NOMO-1 (cell line): ENCODE measurements around the gene RNF5.
"Not testable (repeated sequence)": the region's sequence is repeated elsewhere in the genome, so short reads cannot be mapped to it uniquely, and the experiment has no call there.

Source experiments
- DNase-seq, 2 experiments: peaks; one replicate each; lab custom pipeline; 2025; ENCODE audit not compliant: unreplicated experiment in 2 of 2; lab: John Stamatoyannopoulos, UW

RNF5 gene

GRCh38 chr6:32177788-32178546, at the start of gene RNF5:
RNF5 (plus strand) TSS chr6:32178405; CDS start chr6:32178512, 107 bp downstream.
- peak; percentile 99 to 100 for DNase-seq

GRCh38 chr6:32128751-32129296, 49.4 kb upstream of the RNF5 start:
- DNase-seq = no peak

- no peak for DNase-seq
These were observed 48.7 kb upstream of the RNF5 start for GRCh38 chr6:32129297-32130088.

GRCh38 chr6:32131439-32131948, 46.7 kb upstream of the RNF5 start:
- no peak for DNase-seq

GRCh38 chr6:32132110-32132509, 46.1 kb upstream of the RNF5 start:
- no peak for DNase-seq

- DNase-seq = no peak
These were observed 44.4 kb upstream of the RNF5 start for GRCh38 chr6:32133786-32134185.

GRCh38 chr6:32137454-32137853, 40.8 kb upstream of the RNF5 start:
- no peak for DNase-seq

GRCh38 chr6:32139590-32139989, 38.6 kb upstream of the RNF5 start:
- no peak for DNase-seq

- no peak for DNase-seq
These were observed 37.7 kb upstream of the RNF5 start for GRCh38 chr6:32140420-32141046.

GRCh38 chr6:32144238-32144637, 34.0 kb upstream of the RNF5 start:
- not testable (repeated sequence) for DNase-seq

GRCh38 chr6:32146287-32146686, 31.9 kb upstream of the RNF5 start:
- DNase-seq = no peak

- DNase-seq = no peak
These were observed 31.5 kb upstream of the RNF5 start for GRCh38 chr6:32146687-32147086.

- no peak for DNase-seq
These were observed 30.6 kb upstream of the RNF5 start for GRCh38 chr6:32147401-32148132.

GRCh38 chr6:32148289-32149091, 29.7 kb upstream of the RNF5 start:
- DNase-seq = no peak

GRCh38 chr6:32149092-32149755, 29.0 kb upstream of the RNF5 start:
- DNase-seq = no peak

GRCh38 chr6:32149932-32150870, 28.0 kb upstream of the RNF5 start:
- no peak for DNase-seq

GRCh38 chr6:32151181-32151862, 26.9 kb upstream of the RNF5 start:
- no peak for DNase-seq
